GM18907 (cell line): ENCODE data around the gene MAGI1.

Source experiments
- ATAC-seq: cut with Tn5 transposase; IDR thresholded peaks from one replicate; pipeline ENCODE4 v1.9.1; 2021; ENCODE audit warnings: mild to moderate bottlenecking, moderate library complexity; ENCODE audit not compliant: unreplicated experiment

MAGI1 gene

GRCh38 chr3:65655061-65655460 is 383.7 kb downstream of the MAGI1 start:
- ATAC-seq = no peak

GRCh38 chr3:65653731-65654130 is 385.0 kb downstream of the MAGI1 start:
- no peak for ATAC-seq

GRCh38 chr3:65650247-65650646 is 388.5 kb downstream of the MAGI1 start:
- no peak for ATAC-seq

GRCh38 chr3:65647369-65647768 is 391.3 kb downstream of the MAGI1 start:
- ATAC-seq = no peak

DNA sequence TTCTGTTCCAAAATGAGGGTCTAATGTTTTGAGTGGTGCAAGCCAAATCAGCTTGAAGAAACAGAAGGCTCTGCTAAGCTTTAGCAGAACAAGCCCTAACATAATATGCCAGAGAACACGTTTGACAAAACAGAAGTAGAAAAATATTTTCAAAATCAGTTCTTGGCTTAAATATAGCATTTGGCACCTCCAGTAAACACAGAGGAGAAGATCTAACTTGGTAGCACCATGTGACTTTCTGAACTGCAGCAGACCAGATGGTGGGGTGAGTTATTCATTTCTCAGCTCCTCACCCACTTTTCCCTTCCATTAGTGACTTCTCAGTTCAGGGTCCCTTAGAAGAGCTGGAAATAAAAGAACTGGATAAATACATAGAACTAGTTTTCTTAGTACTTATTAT is 395.8 kb downstream of the MAGI1 start:
- no peak for ATAC-seq

GRCh38 chr3:65641777-65642176 is 396.9 kb downstream of the MAGI1 start:
- no peak for ATAC-seq

GRCh38 chr3:65641045-65641444 is 397.7 kb downstream of the MAGI1 start:
- no peak for ATAC-seq

GRCh38 chr3:65639444-65639843 is 399.3 kb downstream of the MAGI1 start:
- ATAC-seq = no peak

GRCh38 chr3:65638301-65638700 is 400.4 kb downstream of the MAGI1 start:
- ATAC-seq = no peak

- ATAC-seq = no peak
Measured at GRCh38 chr3:65636326-65636725, 402.4 kb downstream of the MAGI1 start.

DNA sequence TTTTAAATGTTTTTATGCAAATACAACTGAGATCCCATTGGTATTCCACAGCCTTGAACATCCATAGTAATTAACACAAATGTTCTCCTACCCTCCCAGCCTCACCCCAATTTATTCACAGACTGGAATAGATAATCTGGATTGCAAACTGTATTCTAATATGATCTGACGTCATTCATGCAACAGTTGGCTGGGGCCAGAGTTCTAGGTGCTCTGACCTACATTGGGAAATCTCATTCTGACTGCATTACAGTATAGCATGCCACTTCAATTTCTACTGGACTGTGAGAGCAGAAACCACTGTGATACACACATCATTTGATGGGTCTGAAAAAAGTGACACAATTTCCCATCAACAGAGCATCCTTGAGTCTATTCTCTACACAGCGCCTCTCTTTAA is 403.1 kb downstream of the MAGI1 start:
- no peak for ATAC-seq

GRCh38 chr3:65633018-65633638 is 405.6 kb downstream of the MAGI1 start:
- no peak for ATAC-seq

DNA sequence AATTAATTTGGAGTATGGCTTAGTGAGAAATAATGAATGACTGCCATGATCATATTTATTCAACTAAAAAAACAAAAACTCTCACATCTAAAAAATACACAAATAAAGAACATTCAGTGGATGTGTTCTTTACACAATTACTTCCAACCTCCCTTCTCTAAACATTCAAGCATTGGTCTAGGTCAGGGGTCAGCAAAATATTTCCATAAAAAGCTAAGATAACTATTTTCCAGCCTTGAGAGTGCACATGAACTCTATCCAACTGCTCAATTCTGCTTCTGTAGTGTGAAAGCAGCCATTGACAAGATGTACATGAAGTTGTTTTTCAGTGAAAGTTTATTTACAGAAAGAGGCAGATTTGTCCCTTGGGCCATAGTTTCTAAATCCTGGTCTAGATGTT is 406.3 kb downstream of the MAGI1 start:
- no peak for ATAC-seq

- no peak for ATAC-seq
Measured at GRCh38 chr3:65628978-65629377, 409.7 kb downstream of the MAGI1 start.

DNA sequence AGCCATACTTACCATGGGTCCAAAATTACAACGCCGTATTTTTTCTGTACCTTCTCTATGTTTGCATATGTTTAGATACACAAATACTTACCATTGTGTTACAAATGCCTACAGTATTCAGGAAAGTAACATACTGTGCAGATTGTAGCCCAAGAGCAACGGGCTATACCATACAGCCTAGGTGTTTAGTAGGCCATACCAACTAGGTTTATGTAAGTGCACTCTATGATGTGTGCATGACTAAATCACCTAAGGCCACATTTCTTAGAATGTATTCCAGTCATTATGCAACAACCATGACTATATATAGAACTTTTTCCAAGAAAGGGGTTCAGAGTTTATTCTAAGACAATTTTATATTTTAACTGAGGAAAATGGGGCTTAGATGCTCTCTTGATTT is 411.7 kb downstream of the MAGI1 start:
- no peak for ATAC-seq

DNA sequence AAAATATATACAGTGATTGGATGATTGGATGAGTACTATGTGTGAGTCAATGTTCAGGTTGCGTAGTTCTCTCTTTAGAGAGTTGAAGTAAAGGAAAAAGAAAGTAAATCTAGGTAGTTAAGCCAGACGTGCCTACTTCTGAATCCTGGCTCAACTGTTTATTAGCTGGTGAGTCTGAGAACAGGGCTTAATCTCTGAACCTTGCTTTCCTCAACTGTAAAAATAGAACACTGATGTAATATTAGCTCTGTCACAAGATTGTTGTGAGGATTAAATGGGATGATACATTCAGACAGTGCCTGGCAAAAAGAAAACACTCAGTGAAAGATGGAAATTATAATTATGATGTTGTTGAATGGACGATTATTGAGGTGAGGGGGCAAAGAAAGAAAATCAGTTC is 413.4 kb downstream of the MAGI1 start:
- no peak for ATAC-seq

DNA sequence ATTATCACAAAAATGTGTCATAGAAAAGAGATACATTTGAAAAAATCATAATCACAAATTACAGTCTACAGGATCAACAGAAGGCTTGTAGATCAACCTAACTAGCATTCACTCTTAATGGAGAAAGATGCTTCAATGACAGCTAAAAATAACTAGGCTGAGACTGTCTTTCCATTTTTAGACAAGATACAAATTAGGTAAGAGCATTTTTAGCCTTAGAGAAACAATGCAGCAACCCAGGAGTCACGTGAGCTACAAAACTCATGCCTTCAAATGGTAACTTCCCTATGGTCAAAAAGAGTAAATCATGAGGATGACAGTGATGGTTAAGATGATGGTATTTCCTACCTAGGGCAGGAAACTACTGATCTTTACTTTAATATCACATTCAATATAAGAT is 415.4 kb downstream of the MAGI1 start:
- no peak for ATAC-seq

DNA sequence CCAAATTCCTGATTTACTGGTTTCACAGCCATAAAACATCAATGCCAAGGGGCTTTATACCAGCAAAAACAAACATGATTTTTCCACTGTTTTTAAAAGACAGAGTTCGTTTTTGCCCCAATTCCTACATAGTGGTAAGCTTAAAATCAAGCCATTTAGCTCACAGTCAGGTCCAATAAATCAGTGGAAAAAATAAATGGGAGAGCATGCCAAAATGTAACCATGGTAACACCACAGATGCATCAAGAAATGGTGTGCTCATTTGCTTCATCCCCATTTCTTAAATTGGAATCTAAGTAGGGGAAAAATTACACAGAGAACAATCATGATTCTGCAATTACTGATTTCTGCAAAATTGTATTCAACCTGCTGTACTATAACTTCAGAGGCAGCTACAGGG is 418.8 kb downstream of the MAGI1 start:
- no peak for ATAC-seq

DNA sequence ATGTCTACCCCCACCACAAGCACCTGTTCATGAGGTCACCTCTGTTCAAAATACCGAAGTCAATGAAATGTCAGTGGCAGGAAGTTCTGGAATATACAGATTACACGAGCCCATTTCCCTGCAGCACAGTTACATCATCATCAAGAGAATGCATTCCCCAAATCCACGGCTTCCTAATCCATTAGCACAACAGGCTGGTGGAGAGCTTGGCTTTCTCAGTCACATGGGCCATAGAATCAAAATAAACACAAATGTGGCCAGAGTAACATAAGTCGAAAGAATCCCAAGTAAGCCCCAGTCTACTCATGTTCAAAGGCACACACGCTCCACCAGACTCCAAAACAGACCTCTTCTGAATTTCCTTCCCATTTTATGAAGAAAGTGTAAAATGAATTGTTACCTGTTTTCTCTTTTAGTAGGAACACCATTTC is 419.3 kb downstream of the MAGI1 start:
- no peak for ATAC-seq

- no peak for ATAC-seq
Measured at GRCh38 chr3:65618599-65618998, 420.1 kb downstream of the MAGI1 start.

- ATAC-seq = no peak
Measured at GRCh38 chr3:65617787-65618186, 420.9 kb downstream of the MAGI1 start.

DNA sequence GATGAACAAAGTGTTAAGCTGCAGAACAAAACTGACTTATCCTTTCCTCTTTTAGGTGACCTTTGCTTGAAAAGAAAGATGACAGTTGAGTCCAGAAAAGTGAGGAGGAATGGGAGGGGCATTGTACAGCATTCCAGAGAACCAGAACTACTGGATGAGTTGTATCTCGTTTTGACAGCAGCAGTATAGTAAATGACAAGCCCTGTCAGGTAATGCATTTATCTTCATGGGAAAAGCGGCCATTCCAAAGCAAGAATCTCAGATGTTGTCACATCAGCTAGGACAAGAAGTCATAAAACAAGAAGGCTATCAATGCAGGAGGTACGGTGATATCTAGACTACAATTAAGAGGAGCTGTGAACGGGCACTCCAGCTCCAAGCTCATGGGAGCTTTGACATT is 421.5 kb downstream of the MAGI1 start:
- no peak for ATAC-seq

GRCh38 chr3:65616563-65616962 is 422.2 kb downstream of the MAGI1 start:
- ATAC-seq = no peak
